GM18526 (cell line): Measurements from ENCODE around the gene CD300LF.
A peak's percentile ranks its signal among the peaks of the same experiment; 100 is the strongest.

ENCODE experiments used
- POLR2A ChIP-seq: IDR thresholded peaks from 3 replicates; pipeline ENCODE4 v1.6.1; 2011; ENCODE audit not compliant: insufficient read length; ENCODE audit errors: extremely low read depth

CD300LF gene

GRCh38 chr17:74750039-74750326 is 37.3 kb upstream of the CD300LF start:
- TF ChIP-seq POLR2A, result no peak

- TF ChIP-seq POLR2A, result no peak
Measured at GRCh38 chr17:74749279-74750038, 36.7 kb upstream of the CD300LF start.

DNA sequence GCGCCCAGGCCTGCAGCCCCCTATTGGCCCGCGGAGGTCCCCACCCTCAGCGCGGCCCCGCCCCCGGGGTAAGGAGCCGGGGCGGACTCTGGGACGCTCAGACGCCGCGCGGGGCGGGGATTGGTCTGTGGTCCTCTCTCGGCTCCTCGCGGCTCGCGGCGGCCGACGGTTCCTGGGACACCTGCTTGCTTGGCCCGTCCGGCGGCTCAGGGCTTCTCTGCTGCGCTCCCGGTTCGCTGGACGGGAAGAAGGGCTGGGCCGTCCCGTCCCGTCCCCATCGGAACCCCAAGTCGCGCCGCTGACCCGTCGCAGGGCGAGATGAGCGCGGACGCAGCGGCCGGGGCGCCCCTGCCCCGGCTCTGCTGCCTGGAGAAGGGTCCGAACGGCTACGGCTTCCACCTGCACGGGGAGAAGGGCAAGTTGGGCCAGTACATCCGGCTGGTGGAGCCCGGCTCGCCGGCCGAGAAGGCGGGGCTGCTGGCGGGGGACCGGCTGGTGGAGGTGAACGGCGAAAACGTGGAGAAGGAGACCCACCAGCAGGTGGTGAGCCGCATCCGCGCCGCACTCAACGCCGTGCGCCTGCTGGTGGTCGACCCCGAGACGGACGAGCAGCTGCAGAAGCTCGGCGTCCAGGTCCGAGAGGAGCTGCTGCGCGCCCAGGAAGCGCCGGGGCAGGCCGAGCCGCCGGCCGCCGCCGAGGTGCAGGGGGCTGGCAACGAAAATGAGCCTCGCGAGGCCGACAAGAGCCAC is 36.0 kb upstream of the CD300LF start, which contains the start of gene NHERF1:
Gene NHERF1, plus strand, starts transcription at position 100 of the 750 bp plus-strand sequence. Its CDS starts 219 bp downstream, at position 319.
- TF ChIP-seq POLR2A, result peak; percentile 99

GRCh38 chr17:74748279-74748528 is 35.5 kb upstream of the CD300LF start:
- TF ChIP-seq POLR2A, result no peak

- TF ChIP-seq POLR2A, result no peak
Measured at GRCh38 chr17:74746922-74747321, 34.2 kb upstream of the CD300LF start.

DNA sequence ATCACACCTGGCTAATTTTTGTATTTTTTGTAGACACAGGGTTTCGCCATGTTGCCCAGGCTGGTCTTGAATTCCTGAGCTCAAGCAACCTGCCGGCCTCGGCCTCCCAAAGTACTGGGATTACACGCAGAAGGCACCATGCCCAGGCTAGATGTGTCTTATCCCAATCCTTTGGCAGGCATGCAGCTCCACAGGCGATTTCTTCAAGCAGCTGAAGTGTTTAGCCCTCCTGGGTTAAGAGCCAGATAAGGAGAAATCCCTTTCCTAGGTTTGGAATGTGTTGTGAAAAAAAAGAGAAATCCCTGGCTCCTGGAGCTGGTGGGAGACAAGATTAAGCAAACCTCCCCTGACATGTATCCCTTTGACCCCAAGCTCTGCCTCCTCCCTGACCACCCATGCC is 33.7 kb upstream of the CD300LF start:
- no peak for TF ChIP-seq POLR2A

DNA sequence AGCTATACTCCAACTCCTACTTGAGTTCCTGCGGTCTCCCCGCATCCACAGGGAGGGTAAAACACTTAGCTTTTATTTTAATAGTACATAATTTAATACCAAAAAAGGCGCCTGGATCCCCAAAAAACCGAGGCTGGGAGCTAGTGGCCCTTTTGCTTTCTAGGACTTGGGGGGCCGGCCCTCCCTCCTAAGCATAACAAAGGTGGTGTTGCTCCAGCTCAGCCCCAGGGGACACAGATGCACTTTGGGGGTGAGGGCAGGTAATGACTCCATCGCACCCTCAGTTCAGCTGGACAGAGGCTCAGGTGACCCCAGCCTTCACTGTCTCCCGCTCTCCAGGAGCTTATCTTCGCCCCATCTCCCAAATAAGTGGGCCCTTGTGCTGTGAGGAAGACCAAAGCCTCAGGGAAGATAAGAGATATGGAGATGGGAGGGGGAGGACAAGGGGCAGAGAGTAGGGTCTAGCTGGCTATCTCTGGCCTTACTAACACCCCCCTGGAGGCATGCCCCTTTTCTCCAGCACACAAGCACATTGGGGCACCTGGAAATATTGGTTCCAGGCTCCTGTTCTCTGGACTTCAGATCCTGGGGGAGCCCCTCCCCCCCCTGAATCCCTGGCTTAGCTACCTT is 32.9 kb upstream of the CD300LF start:
- no peak for TF ChIP-seq POLR2A

DNA sequence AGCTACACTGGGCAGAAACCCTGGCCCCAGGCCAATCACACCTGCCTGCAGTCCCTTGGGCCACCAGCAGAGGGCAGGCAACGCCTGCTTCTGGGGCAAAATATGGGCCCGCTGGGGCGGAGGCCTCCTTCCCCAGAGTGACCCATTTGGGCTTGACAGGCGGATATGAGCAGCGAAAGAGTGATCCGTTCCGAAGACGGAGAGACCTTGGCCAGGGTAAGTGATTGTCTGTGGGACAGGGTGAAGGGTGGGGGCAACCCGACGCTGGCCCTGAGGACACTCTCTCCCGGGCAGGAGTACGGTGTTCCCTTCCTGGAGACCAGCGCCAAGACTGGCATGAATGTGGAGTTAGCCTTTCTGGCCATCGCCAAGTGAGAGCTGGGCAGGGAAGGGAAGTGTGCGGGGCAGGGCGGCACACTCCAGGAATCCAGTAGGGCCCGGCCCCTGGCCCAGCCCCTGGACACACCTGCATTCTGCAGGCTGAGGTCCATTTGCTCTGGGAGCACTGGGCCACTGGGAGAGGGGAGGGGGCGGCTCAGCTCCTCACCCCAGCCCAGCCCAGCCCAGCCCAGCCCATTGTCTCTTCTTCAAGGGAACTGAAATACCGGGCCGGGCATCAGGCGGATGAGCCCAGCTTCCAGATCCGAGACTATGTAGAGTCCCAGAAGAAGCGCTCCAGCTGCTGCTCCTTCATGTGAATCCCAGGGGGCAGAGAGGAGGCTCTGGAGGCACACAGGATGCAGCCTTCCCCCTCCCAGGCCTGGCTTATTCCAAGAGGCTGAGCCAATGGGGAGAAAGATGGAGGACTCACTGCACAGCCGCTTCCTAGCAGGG is 32.2 kb upstream of the CD300LF start:
- TF ChIP-seq POLR2A, result no peak

DNA sequence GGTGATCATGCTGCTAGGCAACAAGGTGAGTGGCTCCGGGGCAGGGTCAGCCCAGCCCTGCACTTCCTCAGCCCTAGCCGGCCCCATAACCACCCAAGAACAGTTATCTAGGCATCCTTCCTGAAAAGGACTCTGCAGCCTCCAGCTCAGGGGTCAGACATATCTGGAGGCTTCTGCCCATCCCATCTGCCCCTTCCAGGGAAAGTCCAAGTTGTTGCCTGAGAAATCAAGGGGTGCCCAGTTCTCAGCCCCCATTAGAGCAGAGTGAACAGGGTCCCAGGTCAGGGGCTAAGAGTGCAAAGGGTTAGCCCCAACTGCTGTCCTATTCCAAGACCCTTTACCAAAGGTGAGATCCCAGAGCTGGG is 31.6 kb upstream of the CD300LF start:
- TF ChIP-seq POLR2A, result no peak

DNA sequence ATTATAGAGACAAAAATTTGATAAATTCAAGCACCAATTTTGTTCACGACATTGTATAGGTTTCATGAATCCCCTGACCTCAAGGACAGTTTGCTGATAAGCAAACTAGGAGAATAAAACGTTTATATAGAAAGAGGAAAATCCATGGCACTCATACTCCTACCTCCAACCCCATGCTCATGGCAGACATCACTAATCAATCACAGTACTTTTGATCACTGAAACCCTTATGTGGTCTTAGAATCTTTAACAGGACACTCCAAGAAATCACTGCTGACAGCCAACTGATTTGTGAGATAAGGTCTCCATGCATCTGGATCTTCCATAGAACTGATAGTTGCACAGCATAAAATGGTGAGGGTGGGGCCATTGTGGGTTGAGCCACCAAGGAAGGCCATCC is 31.0 kb upstream of the CD300LF start:
- no peak for TF ChIP-seq POLR2A

GRCh38 chr17:74742978-74743545 is 30.3 kb upstream of the CD300LF start:
- no peak for TF ChIP-seq POLR2A

- TF ChIP-seq POLR2A, result no peak
Measured at GRCh38 chr17:74742153-74742515, 29.4 kb upstream of the CD300LF start.

DNA sequence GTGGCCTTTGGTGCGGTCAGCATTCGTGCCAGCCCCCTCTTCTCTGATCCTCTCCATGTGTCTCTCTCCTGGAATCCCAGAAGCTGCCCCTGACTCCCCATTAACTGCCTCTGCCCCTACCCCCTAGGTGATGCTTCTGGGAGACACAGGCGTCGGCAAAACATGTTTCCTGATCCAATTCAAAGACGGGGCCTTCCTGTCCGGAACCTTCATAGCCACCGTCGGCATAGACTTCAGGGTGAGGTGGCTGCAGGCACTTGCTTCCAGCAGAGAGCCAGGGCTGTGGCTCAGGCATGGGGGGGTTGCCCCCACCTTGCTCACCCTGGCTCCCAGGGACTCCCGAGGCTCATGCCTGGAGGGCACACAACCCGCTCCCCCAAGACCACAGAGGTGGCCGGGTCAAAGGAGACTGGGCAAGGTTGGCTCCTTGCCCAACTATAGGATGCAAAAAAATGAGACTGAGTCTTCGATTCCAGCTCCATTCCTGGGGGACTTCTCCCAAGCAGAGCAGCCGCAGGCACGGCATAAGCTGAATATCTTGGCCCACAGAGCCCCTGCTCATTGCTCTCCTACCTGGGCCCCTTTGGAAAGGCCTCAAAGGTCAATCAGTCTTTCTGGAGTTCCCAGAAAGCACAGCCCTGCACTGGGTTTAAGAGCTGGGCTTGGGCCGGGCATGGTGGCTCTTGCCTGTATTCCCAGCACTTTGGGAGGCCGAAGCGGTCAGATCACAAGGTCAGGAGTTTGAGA is 28.1 kb upstream of the CD300LF start:
- TF ChIP-seq POLR2A, result no peak

DNA sequence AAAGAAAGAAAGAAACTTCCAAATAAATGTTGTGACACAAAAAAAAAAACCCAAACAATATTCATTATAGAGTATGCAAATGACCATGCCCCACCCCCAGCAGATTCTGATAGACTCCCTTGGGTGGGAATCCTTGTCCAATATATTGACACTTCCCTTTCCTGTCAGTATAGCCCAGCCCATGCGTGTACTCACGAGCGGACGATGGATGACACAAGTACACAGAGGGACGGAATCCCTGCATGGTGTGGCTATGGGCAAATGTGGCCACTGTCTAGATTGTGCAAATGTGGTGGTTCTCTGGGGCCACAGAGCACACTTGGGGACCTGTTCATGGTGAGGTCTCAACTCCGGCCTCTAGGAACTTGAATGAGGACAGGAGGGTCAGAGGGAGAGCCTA is 27.4 kb upstream of the CD300LF start:
- TF ChIP-seq POLR2A, result no peak
